ENCODE measurements around the gene PARK7. TPM values are rescaled to one million over a fixed set of nuclear protein-coding genes. Genes with fewer than 3 reads are reported as not detected.
A peak's percentile ranks its signal among the peaks of the same experiment; 100 is the strongest.

Gene PARK7
- total RNA-seq, 3 donors from 2014 or later: 135 to 200 (median 186) TPM

- intact Hi-C loops (cut with DNase I, micrococcal nuclease): loop anchor here (10.0 kb wide), 1 partner anchor 301 kb away; the partner anchor contains the start of gene SLC45A1 (in 2 of the 2)
- Histone ChIP-seq H3K4me3 (no peak overlapping the region), H3K9me3 (no peaks in the 10 kb centered on the region), H3K4me1 (ENCODE audit: low read depth) (peaks cover 23% of the 10 kb centered on the region), H3K36me3 (ENCODE audit: low read depth) (no peaks in the 10 kb centered on the region)
- no peak for TF ChIP-seq CTCF (IDR thresholded peaks at IDR 0.05)
- no peak for DNase-seq
- ATAC-seq: no peak
Measured at GRCh38 chr1:8013800-8014199, 52.3 kb downstream of the PARK7 start.

GRCh38 chr1:8014381-8014988 lies 53.0 kb downstream of the PARK7 start:
- Histone ChIP-seq H3K4me1 (ENCODE audit: low read depth) (peaks cover 23% of the 10 kb centered on the region), H3K9me3 (no peaks in the 10 kb centered on the region), H3K4me3 (no peak overlapping the region), H3K36me3 (ENCODE audit: low read depth) (no peaks in the 10 kb centered on the region)
- DNase-seq (no peak), ATAC-seq (no peak)
- no peak for TF ChIP-seq CTCF (IDR thresholded peaks at IDR 0.05)
- intact Hi-C loops (cut with DNase I, micrococcal nuclease): loop anchor here (10.0 kb wide), 1 partner anchor 300 kb away; the partner anchor contains the start of gene SLC45A1 (in 2 of the 2)

GRCh38 chr1:8015036-8015808 lies 53.7 kb downstream of the PARK7 start:
- Histone ChIP-seq H3K4me3 (no peak overlapping the region), H3K4me1 (ENCODE audit: low read depth) (peaks cover 23% of the 10 kb centered on the region), H3K9me3 (no peaks in the 10 kb centered on the region), H3K36me3 (ENCODE audit: low read depth) (no peaks in the 10 kb centered on the region)
- intact Hi-C loops (cut with DNase I, micrococcal nuclease): loop anchor here (10.0 kb wide), 1 partner anchor 300 kb away; the partner anchor contains the start of gene SLC45A1 (in 2 of the 2)
- peak; percentile 73 for ATAC-seq
- peak in 1 of 3 donors; percentile 88 for DNase-seq
- TF ChIP-seq CTCF (IDR thresholded peaks at IDR 0.05): no peak

GRCh38 chr1:8015809-8016165 lies 54.3 kb downstream of the PARK7 start:
- peaks cover 23% of the 10 kb centered on the region for H3K4me1 ChIP-seq (ENCODE audit: low read depth)
- intact Hi-C loops (cut with DNase I, micrococcal nuclease): loop anchor here (10.0 kb wide), 1 partner anchor 299 kb away; the partner anchor contains the start of gene SLC45A1 (in 2 of the 2)
- no peak for ATAC-seq
- H3K9me3 ChIP-seq: no peaks in the 10 kb centered on the region
- no peaks in the 10 kb centered on the region for H3K36me3 ChIP-seq (ENCODE audit: low read depth)
- no peak for DNase-seq
- no peak overlapping the region for H3K4me3 ChIP-seq
- no peak for TF ChIP-seq CTCF (IDR thresholded peaks at IDR 0.05)

GRCh38 chr1:8016210-8016894 lies 54.8 kb downstream of the PARK7 start:
- H3K4me1 ChIP-seq (ENCODE audit: low read depth): peaks cover 23% of the 10 kb centered on the region
- DNase-seq (no peak), ATAC-seq (no peak)
- H3K9me3 ChIP-seq: no peaks in the 10 kb centered on the region
- no peak overlapping the region for H3K4me3 ChIP-seq
- intact Hi-C loops (cut with DNase I, micrococcal nuclease): loop anchor here (10.0 kb wide), 1 partner anchor 298 kb away; the partner anchor contains the start of gene SLC45A1 (in 2 of the 2)
- TF ChIP-seq CTCF (IDR thresholded peaks at IDR 0.05): no peak
- no peaks in the 10 kb centered on the region for H3K36me3 ChIP-seq (ENCODE audit: low read depth)
